Measurements from ENCODE around the gene IL13RA1. TPM values are rescaled to one million over a fixed set of nuclear protein-coding genes. Genes with fewer than 3 reads are reported as not detected.

IL13RA1 gene
- total and polyA plus RNA-seq, 2 of the 13 experiments (the other 11 are each of a cell fraction or from before 2014, with no cell fraction given) = 56.6 to 73.5 TPM

- no peak for TF ChIP-seq ATF2 (CRISPR knock-in tag; IDR thresholded peaks at IDR 0.05)
- TF ChIP-seq MED13 (CRISPR knock-in tag; IDR thresholded peaks at IDR 0.05) = no peak
- no peak for TF ChIP-seq SMAD1 (CRISPR knock-in tag; IDR thresholded peaks at IDR 0.05; ENCODE audit: borderline replicate concordance, low read depth)
- no peak for TF ChIP-seq XBP1 (CRISPR knock-in tag; IDR thresholded peaks at IDR 0.05)
- no peak for TF ChIP-seq CHD4 (IDR thresholded peaks at IDR 0.05; ENCODE audit: borderline replicate concordance, low read length)
- TF ChIP-seq FIP1L1 (IDR thresholded peaks at IDR 0.05; ENCODE audit: borderline replicate concordance, insufficient read depth, low read depth, low read length) = no peak
- TF ChIP-seq SKI (IDR thresholded peaks at IDR 0.05; ENCODE audit: partially characterized antibody) = peak; percentile 93
- TF ChIP-seq HIVEP1 (CRISPR knock-in tag; IDR thresholded peaks at IDR 0.05) = no peak; the same call in 1 of the 2 replicates
- TF ChIP-seq ZNF672 (CRISPR knock-in tag; IDR thresholded peaks at IDR 0.05) = no peak
- TF ChIP-seq FOXK2 (IDR thresholded peaks at IDR 0.05) = no peak
- TF ChIP-seq MED8 (CRISPR knock-in tag; IDR thresholded peaks at IDR 0.05; ENCODE audit: insufficient replicate concordance) = peak; percentile 71
- no peak for TF ChIP-seq SIN3B (IDR thresholded peaks at IDR 0.05; ENCODE audit: low read length)
- no peak for TF ChIP-seq KAT2B (IDR thresholded peaks at IDR 0.05; ENCODE audit: borderline replicate concordance, low read depth, low read length)
- TF ChIP-seq ZBTB20 (CRISPR knock-in tag; IDR thresholded peaks at IDR 0.05; ENCODE audit: borderline replicate concordance, low read depth) = no peak
- TF ChIP-seq MIXL1 (CRISPR knock-in tag; IDR thresholded peaks at IDR 0.05) = no peak
- TF ChIP-seq, protein P1, sequence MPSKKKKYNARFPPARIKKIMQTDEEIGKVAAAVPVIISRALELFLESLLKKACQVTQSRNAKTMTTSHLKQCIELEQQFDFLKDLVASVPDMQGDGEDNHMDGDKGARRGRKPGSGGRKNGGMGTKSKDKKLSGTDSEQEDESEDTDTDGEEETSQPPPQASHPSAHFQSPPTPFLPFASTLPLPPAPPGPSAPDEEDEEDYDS (CRISPR knock-in tag; IDR thresholded peaks at IDR 0.05) = 0 out of 2 replicates have a peak, but pooled peaks have one; percentile 7
- peak; percentile 65 for TF ChIP-seq HDAC1 (CRISPR knock-in tag; IDR thresholded peaks at IDR 0.05)
- TF ChIP-seq RFX3 (CRISPR knock-in tag; IDR thresholded peaks at IDR 0.05) = no peak
- TF ChIP-seq SMC3 (IDR thresholded peaks at IDR 0.05; ENCODE audit: low read length) = no peak
- TF ChIP-seq, protein P2, sequence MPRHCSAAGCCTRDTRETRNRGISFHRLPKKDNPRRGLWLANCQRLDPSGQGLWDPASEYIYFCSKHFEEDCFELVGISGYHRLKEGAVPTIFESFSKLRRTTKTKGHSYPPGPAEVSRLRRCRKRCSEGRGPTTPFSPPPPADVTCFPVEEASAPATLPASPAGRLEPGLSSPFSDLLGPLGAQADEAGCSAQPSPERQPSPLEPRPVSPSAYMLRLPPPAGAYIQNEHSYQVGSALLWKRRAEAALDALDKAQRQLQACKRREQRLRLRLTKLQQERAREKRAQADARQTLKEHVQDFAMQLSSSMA (CRISPR knock-in tag; IDR thresholded peaks at IDR 0.05) = no peak
- no peak for TF ChIP-seq ZNF777 (CRISPR knock-in tag; IDR thresholded peaks at IDR 0.05)
- TF ChIP-seq ZBTB10 (CRISPR knock-in tag; IDR thresholded peaks at IDR 0.05; ENCODE audit: borderline replicate concordance) = no peak
- TF ChIP-seq NFE2 (CRISPR knock-in tag; IDR thresholded peaks at IDR 0.05) = no peak
- no peak for TF ChIP-seq ZNF24 (IDR thresholded peaks at IDR 0.05)
- TF ChIP-seq ZSCAN31 (CRISPR knock-in tag; IDR thresholded peaks at IDR 0.05; ENCODE audit: low read depth) = no peak
- TF ChIP-seq JDP2 (CRISPR knock-in tag; IDR thresholded peaks at IDR 0.05; ENCODE audit: borderline replicate concordance) = no peak
- TF ChIP-seq ZNF17 (CRISPR knock-in tag; IDR thresholded peaks at IDR 0.05) = no peak
- TF ChIP-seq AGO2 (optimal IDR thresholded peaks at IDR 0.05; ENCODE audit: low read depth, low read length) = no peak
Measured at GRCh38 chrX:118726887-118727685, at the start of gene IL13RA1 (continued).
